Kidney epithelial cell (primary cell): ENCODE results near the gene CTCFL. TPM values are rescaled to one million over a fixed set of nuclear protein-coding genes. Genes with fewer than 3 reads are reported as not detected.

Experiments
- DNase-seq: peaks from one replicate; pipeline ENCODE4 v3.0.0-alpha.2; 2010; ENCODE audit warnings: low read depth
- H3K27me3 ChIP-seq: 2 replicates; pipeline ENCODE4 v1.6.0; 2011; ENCODE audit warnings: low read length; ENCODE audit not compliant: control insufficient read depth, insufficient read depth
- H3K36me3 ChIP-seq: 2 replicates; pipeline ENCODE4 v1.5.1; 2011; ENCODE audit warnings: low read length; ENCODE audit not compliant: control insufficient read depth, insufficient read depth
- H3K4me3 ChIP-seq: 2 replicates; pipeline ENCODE4 v1.5.1; 2011; ENCODE audit warnings: low read depth, mild to moderate bottlenecking, control low read depth, low read length
- total RNA-seq: library from RNA; depleted of rRNA; stranded (reverse); fragments of >200 nt; gene quantifications from 2 replicates; pipeline ENCODE4 v1.2.3, GENCODE V29; 2015
- TF ChIP-seq, protein P1 (sequence below): IDR thresholded peaks from 2 replicates; pipeline ENCODE4 v1.5.1; 2011; ENCODE audit warnings: mild to moderate bottlenecking, moderate library complexity, low read length, control low read depth, inconsistent platforms; ENCODE audit not compliant: insufficient read depth, poor library complexity, severe bottlenecking

CTCFL gene
- total RNA-seq, 1 donor from 2014 or later: 0.17 TPM

DNA sequence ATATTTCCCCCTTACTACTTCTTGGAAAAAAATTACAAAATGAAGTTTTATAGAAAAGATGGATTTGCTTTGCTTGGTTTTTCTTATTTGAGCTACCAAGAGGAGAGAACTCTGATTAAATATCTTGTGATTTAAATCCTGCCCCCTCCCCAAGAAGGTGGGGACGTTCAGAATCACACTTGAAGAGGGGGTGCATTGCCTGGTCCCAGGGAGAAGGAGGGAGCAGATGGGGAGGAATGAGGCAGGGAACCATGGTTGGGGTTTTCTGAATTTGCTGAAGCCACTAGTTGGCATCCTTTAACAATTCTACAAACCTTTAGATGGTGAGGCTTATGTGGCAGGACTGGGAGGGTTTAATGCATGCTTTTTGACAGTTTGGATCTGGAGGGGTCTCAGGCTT, 41.5 kb upstream of the CTCFL start:
- Histone ChIP-seq H3K36me3 (no peaks in the 10 kb centered on the region), H3K27me3 (peaks cover 32% of the 10 kb centered on the region), H3K4me3 (no peak overlapping the region)
- TF ChIP-seq, protein P1, sequence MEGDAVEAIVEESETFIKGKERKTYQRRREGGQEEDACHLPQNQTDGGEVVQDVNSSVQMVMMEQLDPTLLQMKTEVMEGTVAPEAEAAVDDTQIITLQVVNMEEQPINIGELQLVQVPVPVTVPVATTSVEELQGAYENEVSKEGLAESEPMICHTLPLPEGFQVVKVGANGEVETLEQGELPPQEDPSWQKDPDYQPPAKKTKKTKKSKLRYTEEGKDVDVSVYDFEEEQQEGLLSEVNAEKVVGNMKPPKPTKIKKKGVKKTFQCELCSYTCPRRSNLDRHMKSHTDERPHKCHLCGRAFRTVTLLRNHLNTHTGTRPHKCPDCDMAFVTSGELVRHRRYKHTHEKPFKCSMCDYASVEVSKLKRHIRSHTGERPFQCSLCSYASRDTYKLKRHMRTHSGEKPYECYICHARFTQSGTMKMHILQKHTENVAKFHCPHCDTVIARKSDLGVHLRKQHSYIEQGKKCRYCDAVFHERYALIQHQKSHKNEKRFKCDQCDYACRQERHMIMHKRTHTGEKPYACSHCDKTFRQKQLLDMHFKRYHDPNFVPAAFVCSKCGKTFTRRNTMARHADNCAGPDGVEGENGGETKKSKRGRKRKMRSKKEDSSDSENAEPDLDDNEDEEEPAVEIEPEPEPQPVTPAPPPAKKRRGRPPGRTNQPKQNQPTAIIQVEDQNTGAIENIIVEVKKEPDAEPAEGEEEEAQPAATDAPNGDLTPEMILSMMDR: no peak
- DNase-seq: no peak

DNA sequence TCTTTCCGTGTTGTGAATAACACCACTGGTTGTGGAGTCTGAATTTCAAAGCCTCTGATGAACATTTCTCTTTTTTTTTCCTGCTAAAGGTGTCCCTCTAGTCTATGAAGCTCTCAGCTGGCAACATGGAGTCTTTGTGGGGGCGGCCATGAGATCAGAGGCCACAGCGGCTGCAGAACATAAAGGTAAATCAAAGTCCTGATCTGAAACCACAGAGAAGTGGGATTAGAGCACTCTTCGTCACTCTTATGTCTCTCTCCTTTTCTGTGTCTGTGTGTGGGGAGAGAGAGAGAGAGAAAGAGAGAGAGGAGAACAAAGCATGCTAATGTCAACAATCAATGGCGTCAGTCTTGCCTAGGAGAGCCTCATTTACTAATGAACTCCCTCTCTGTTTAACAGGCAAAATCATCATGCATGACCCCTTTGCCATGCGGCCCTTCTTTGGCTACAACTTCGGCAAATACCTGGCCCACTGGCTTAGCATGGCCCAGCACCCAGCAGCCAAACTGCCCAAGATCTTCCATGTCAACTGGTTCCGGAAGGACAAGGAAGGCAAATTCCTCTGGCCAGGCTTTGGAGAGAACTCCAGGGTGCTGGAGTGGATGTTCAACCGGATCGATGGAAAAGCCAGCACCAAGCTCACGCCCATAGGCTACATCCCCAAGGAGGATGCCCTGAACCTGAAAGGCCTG, 40.2 kb upstream of the CTCFL start:
- Histone ChIP-seq H3K27me3 (peaks cover 29% of the 10 kb centered on the region), H3K4me3 (no peak overlapping the region), H3K36me3 (no peaks in the 10 kb centered on the region)
- no peak for DNase-seq
- TF ChIP-seq, protein P1: no peak

DNA sequence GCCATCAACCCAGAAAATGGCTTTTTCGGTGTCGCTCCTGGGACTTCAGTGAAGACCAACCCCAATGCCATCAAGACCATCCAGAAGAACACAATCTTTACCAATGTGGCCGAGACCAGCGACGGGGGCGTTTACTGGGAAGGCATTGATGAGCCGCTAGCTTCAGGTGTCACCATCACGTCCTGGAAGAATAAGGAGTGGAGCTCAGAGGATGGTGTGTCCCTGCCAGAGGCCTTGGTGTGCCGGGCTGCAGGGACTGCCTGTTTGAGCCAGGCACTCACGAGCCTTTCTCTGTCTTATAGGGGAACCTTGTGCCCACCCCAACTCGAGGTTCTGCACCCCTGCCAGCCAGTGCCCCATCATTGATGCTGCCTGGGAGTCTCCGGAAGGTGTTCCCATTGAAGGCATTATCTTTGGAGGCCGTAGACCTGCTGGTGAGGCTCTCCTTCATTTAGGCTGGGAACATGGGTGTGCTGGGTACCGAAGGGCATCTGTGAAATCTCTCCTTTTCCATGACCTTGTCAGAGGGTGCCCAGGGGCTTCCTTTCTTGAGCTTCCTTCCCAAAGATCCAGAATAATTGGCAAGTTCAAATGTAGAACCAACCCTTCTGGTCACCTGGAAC, 39.4 kb upstream of the CTCFL start:
- no peak for DNase-seq
- Histone ChIP-seq H3K27me3 (peaks cover 33% of the 10 kb centered on the region), H3K4me3 (no peak overlapping the region), H3K36me3 (no peaks in the 10 kb centered on the region)
- TF ChIP-seq, protein P1: no peak

DNA sequence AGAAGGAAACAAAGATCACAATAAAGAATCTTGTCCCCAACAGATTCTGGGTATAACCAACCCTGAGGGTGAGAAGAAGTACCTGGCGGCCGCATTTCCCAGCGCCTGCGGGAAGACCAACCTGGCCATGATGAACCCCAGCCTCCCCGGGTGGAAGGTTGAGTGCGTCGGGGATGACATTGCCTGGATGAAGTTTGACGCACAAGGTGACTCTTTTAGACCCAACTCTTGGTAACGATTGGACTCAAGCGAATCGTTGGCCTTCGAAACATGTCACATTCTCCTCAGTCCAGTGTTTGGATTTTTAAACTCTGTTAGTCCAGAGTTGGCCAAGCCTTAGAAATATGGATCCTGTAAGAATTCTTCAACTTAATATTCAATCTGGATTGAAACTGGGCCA, 38.6 kb upstream of the CTCFL start:
- TF ChIP-seq, protein P1: no peak
- peaks cover 28% of the 10 kb centered on the region for H3K27me3 ChIP-seq
- DNase-seq: no peak
- no peak overlapping the region for H3K4me3 ChIP-seq
- H3K36me3 ChIP-seq: no peaks in the 10 kb centered on the region

DNA sequence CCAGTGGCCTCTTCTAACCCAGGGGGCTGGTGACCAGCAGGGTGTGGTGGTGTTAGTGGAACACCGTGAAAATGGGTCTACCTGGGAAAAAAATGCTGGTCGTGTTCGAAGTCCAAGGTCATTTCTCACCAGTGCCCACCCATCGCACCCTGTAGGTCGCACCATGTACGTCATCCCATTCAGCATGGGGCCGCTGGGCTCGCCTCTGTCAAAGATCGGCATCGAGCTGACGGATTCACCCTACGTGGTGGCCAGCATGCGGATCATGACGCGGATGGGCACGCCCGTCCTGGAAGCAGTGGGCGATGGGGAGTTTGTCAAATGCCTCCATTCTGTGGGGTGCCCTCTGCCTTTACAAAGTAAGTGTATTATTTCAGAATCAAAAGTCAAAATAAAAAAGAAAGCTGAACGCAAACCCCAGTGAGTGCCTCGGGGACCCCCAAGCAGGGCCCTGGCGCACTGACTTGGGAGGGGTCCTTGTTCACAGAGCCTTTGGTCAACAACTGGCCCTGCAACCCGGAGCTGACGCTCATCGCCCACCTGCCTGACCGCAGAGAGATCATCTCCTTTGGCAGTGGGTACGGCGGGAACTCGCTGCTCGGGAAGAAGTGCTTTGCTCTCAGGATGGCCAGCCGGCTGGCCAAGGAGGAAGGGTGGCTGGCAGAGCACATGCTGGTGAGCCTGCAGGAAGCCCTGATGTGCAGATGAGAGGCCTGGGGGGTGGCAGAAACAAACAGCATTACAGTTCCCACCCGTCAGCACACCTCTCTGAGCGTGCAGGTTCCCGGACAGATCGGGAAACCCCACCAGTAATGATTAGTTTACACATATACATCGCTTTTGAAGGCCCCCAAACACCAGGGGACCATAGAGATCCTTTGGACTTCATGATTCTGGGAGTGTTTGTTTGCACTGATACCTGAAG, 37.9 kb upstream of the CTCFL start:
- no peak for DNase-seq
- no peaks in the 10 kb centered on the region for H3K36me3 ChIP-seq
- TF ChIP-seq, protein P1: no peak
- peaks cover 24% of the 10 kb centered on the region for H3K27me3 ChIP-seq
- H3K4me3 ChIP-seq: no peak overlapping the region
